GM23338 (cell line): Measurements from ENCODE around the gene HSD3B7. TPM values are rescaled to one million over a fixed set of nuclear protein-coding genes. Genes with fewer than 3 reads are reported as not detected.

Experiments
- ATAC-seq: fragments of 200-7000 bp; cut with Tn5 transposase; 3 replicates; pipeline ENCODE4 v1.9.1; 2020
- DNase-seq: peaks from one replicate; pipeline ENCODE4 v3.0.0-alpha.2; 2015; ENCODE audit warnings: low spot score
- H2AFZ ChIP-seq: fragments of 200-600 bp; sonication (generic); 2 replicates; pipeline ENCODE4 v1.8.0; 2016; ENCODE audit warnings: antibody characterized with exemption, mild to moderate bottlenecking, moderate library complexity
- H3F3A ChIP-seq: fragments of 200-600 bp; sonication (generic); replicated peaks from 2 replicates; pipeline ENCODE4 v1.8.0; 2017; ENCODE audit warnings: antibody characterized with exemption, mixed run types, low read depth
- H3K27ac ChIP-seq: fragments of 200-600 bp; sonication (generic); 2 replicates; pipeline ENCODE4 v1.6.1; 2016; ENCODE audit warnings: low read depth
- H3K27me3 ChIP-seq: fragments of 200-600 bp; sonication (generic); 2 replicates; pipeline ENCODE4 v1.8.0; 2016; ENCODE audit warnings: mild to moderate bottlenecking, mixed run types, moderate library complexity; ENCODE audit not compliant: insufficient read depth
- H3K36me3 ChIP-seq: fragments of 200-600 bp; sonication (generic); 2 replicates; pipeline ENCODE4 v1.8.0; 2016; ENCODE audit warnings: mild to moderate bottlenecking; ENCODE audit not compliant: insufficient read depth
- H3K4me1 ChIP-seq: fragments of 200-600 bp; sonication (generic); 2 replicates; pipeline ENCODE4 v1.8.0; 2016; ENCODE audit warnings: mild to moderate bottlenecking, moderate library complexity; ENCODE audit not compliant: insufficient read depth
- H3K4me2 ChIP-seq: fragments of 200-600 bp; sonication (generic); 2 replicates; pipeline ENCODE4 v1.7.1; 2017; ENCODE audit warnings: mixed run types
- H3K4me3 ChIP-seq: fragments of 200-600 bp; sonication (generic); 2 replicates; pipeline ENCODE4 v1.6.1; 2016; ENCODE audit warnings: mixed run types
- H3K79me2 ChIP-seq: fragments of 200-600 bp; sonication (generic); replicated peaks from 2 replicates; pipeline ENCODE4 v1.8.0; 2017; ENCODE audit warnings: mild to moderate bottlenecking; ENCODE audit not compliant: insufficient read depth
- H3K9me2 ChIP-seq: fragments of 200-600 bp; sonication (generic); 2 replicates; pipeline ENCODE4 v1.8.0; 2017; ENCODE audit not compliant: insufficient read depth
- H4K20me1 ChIP-seq: fragments of 200-600 bp; sonication (generic); replicated peaks from 2 replicates; pipeline ENCODE4 v1.8.0; 2017; ENCODE audit warnings: mild to moderate bottlenecking; ENCODE audit not compliant: insufficient read depth
- H3K27ac Mint-ChIP-seq: 2 replicates; pipeline ENCODE4 v1.8.0; 2020; ENCODE audit warnings: inconsistent platforms, mild to moderate bottlenecking, moderate library complexity, mixed read lengths
- H3K27me3 Mint-ChIP-seq: 3 replicates; pipeline ENCODE4 v1.8.0; 2022; ENCODE audit warnings: low read depth, mild to moderate bottlenecking, moderate library complexity, mixed read lengths, inconsistent platforms; ENCODE audit not compliant: insufficient read depth, poor library complexity
- H3K36me3 Mint-ChIP-seq: 3 replicates; pipeline ENCODE4 v1.8.0; 2021; ENCODE audit warnings: low read depth, mild to moderate bottlenecking, inconsistent platforms, moderate library complexity, mixed read lengths
- H3K4me1 Mint-ChIP-seq: 3 replicates; pipeline ENCODE4 v1.8.0; 2020; ENCODE audit warnings: mild to moderate bottlenecking, inconsistent platforms, mixed read lengths
- H3K4me3 Mint-ChIP-seq: 3 replicates; pipeline ENCODE4 v1.8.0; 2021; ENCODE audit warnings: moderate library complexity, mild to moderate bottlenecking, inconsistent platforms, mixed read lengths
- H3K9me3 Mint-ChIP-seq: 3 replicates; pipeline ENCODE4 v1.8.0; 2020; ENCODE audit warnings: moderate library complexity, mild to moderate bottlenecking, inconsistent platforms, mixed read lengths
- CTCF ChIP-seq, 2 experiments: fragments of 200-600 bp in 1 of 2; sonication (generic) in 1 of 2; conservative IDR thresholded peaks; 2 replicates each; pipeline versions ENCODE4 v1.5.1 to v1.6.1; 2016 to 2017; ENCODE audit warnings: antibody characterized with exemption in 2 of 2, low read depth in 2 of 2, mild to moderate bottlenecking in 2 of 2, moderate library complexity in 1 of 2
- ETS1 ChIP-seq: IDR thresholded peaks from 2 replicates; pipeline ENCODE4 v1.6.1; 2016; ENCODE audit warnings: antibody characterized with exemption
- EZH2phosphoT487 ChIP-seq: fragments of 200-600 bp; sonication (generic); IDR thresholded peaks from one replicate; pipeline ENCODE4 v1.8.1; 2018; ENCODE audit warnings: antibody characterized with exemption; ENCODE audit not compliant: unreplicated experiment
- NANOG ChIP-seq: IDR thresholded peaks from 2 replicates; pipeline ENCODE4 v1.6.1; 2016; ENCODE audit warnings: antibody characterized with exemption, borderline replicate concordance
- POLR2AphosphoS5 ChIP-seq: IDR thresholded peaks from 2 replicates; pipeline ENCODE4 v1.6.1; 2016; ENCODE audit warnings: antibody characterized with exemption, low read depth
- ZNF114 ChIP-seq: fragments of 250-450 bp; sonication (Bioruptor Pico); IDR thresholded peaks from 2 replicates; pipeline ENCODE4 v1.5.0; 2020; ENCODE audit warnings: mild to moderate bottlenecking, moderate library complexity
- ZNF462 ChIP-seq: fragments of 250-450 bp; sonication (Bioruptor Pico); IDR thresholded peaks from 2 replicates; pipeline ENCODE4 v1.5.0; 2020; ENCODE audit warnings: mild to moderate bottlenecking, moderate library complexity
- polyA plus RNA-seq: library from polyadenylated mRNA; unstranded; fragments of >200 nt; fragmentation: Nextera tagmentation; extraction: Ambion mirVana; gene quantifications from 2 replicates; pipeline ENCODE4 v1.2.1, GENCODE V29; 2016
- total RNA-seq: library from RNA; depleted of rRNA; stranded (reverse); fragments of >200 nt; shearing (Covaris generic); gene quantifications from 2 replicates; pipeline ENCODE4 v1.2.3, GENCODE V29; 2014

HSD3B7 gene
- total and polyA plus RNA-seq, 2 experiments from 2014 or later = 4.3 to 12.2 TPM

- TF ChIP-seq ZNF462 (CRISPR knock-in tag) (no peak), POLR2AphosphoS5 (peak; percentile 57), ZNF114 (CRISPR knock-in tag) (no peak), EZH2phosphoT487 (no peak)
These were observed 36.0 kb upstream of the HSD3B7 start, which contains the start of gene ORAI3 (continued) for GRCh38 chr16:30948667-30949649.

GRCh38 chr16:30949650-30950515, 35.1 kb upstream of the HSD3B7 start:
- Mint-ChIP-seq H3K27ac (peak overlapping the region; percentile 89), H3K27me3 (peaks cover 20% of the 10 kb centered on the region), H3K4me3 (peak overlapping the region; percentile 88), H3K4me1 (peaks cover 34% of the 10 kb centered on the region), H3K9me3 (no peaks in the 10 kb centered on the region), H3K36me3 (peaks cover 13% of the 10 kb centered on the region)
- Histone ChIP-seq H3K9me2 (no peaks in the 10 kb centered on the region), H3K27ac (no peak overlapping the region), H2AFZ (no peak overlapping the region), H3K4me2 (peak overlapping the region; percentile 98), H3F3A (peaks cover 13% of the 10 kb centered on the region), H4K20me1 (peaks cover 4% of the 10 kb centered on the region), H3K4me3 (peak overlapping the region; percentile 92), H3K36me3 (no peaks in the 10 kb centered on the region; the same call in 1 of the 2 replicates), H3K4me1 (peaks cover 7% of the 10 kb centered on the region; the same call in 1 of the 2 replicates), H3K27me3 (no peaks in the 10 kb centered on the region), H3K79me2 (no peaks in the 10 kb centered on the region)
- DNase-seq = peak; percentile 76
- TF ChIP-seq ETS1 (0 out of 2 replicates have a peak, but pooled peaks have one; percentile 30), POLR2AphosphoS5 (peak; percentile 66), CTCF (conservative IDR thresholded peaks at IDR 0.05; ENCODE audit: low read depth in 2 of 2) (peak; percentile 15 to 43; a peak in 3 of 4 replicates), NANOG (no peak)
- ATAC-seq = peak; percentile 1
